GM12801 (cell line): Measurements from ENCODE around the gene FAM20C.

Experiments used
- CTCF ChIP-seq: IDR thresholded peaks from one replicate; pipeline ENCODE4 v1.5.1; 2011; ENCODE audit warnings: control low read depth; ENCODE audit not compliant: insufficient read length; ENCODE audit errors: extremely low read depth

The FAM20C gene

GRCh38 chr7:191981-192649 is at the start of gene FAM20C:
TSS of gene FAM20C (plus strand) at chr7:192571. CDS start at chr7:193200, 629 bp downstream.
- no peak for TF ChIP-seq CTCF

- no peak for TF ChIP-seq CTCF
These were observed 49.1 kb upstream of the FAM20C start for GRCh38 chr7:143145-143751.

GRCh38 chr7:143811-144453 is 48.4 kb upstream of the FAM20C start:
- TF ChIP-seq CTCF = no peak

- TF ChIP-seq CTCF = no peak
These were observed 47.9 kb upstream of the FAM20C start for GRCh38 chr7:144454-144826.

GRCh38 chr7:145863-146262 is 46.5 kb upstream of the FAM20C start:
- no peak for TF ChIP-seq CTCF

- no peak for TF ChIP-seq CTCF
These were observed 43.8 kb upstream of the FAM20C start for GRCh38 chr7:148543-148931.

GRCh38 chr7:148932-149790 is 43.2 kb upstream of the FAM20C start:
- no peak for TF ChIP-seq CTCF
